Measurements from ENCODE around the gene LIF.

Gene LIF

GRCh38 chr22:30263883-30264282, 17.3 kb upstream of the LIF start:
- Histone ChIP-seq H3K9me3 (ENCODE audit: control insufficient read depth in 1 of 2, low read length in 2 of 2) (no peaks in the 10 kb centered on the region), H3K4me1 (ENCODE audit: control insufficient read depth in 1 of 2, insufficient read depth in 2 of 2, low read length in 2 of 2) (peaks cover 8 to 13% of the 10 kb centered on the region in 2 donors), H3K4me3 (ENCODE audit: low read depth in 1 of 2, low read length in 2 of 2) (no peak overlapping the region), H3K36me3 (ENCODE audit: control insufficient read depth in 1 of 2, insufficient read depth in 2 of 2, low read length in 2 of 2) (no peaks in the 10 kb centered on the region), H3K27me3 (ENCODE audit: control insufficient read depth in 1 of 2, insufficient read depth in 2 of 2, low read length in 2 of 2) (no peaks in the 10 kb centered on the region), H3K27ac (ENCODE audit: low read depth, low read length) (no peak overlapping the region), H3K9ac (ENCODE audit: low read depth in 1 of 2, low read length in 2 of 2) (no peak overlapping the region)

GRCh38 chr22:30262917-30263741, 16.6 kb upstream of the LIF start:
- Histone ChIP-seq H3K4me1 (ENCODE audit: control insufficient read depth in 1 of 2, insufficient read depth in 2 of 2, low read length in 2 of 2) (peaks cover 14 to 15% of the 10 kb centered on the region in 2 donors), H3K27ac (ENCODE audit: low read depth, low read length) (no peak overlapping the region), H3K36me3 (ENCODE audit: control insufficient read depth in 1 of 2, insufficient read depth in 2 of 2, low read length in 2 of 2) (no peaks in the 10 kb centered on the region), H3K9me3 (ENCODE audit: control insufficient read depth in 1 of 2, low read length in 2 of 2) (no peaks in the 10 kb centered on the region), H3K9ac (ENCODE audit: low read depth in 1 of 2, low read length in 2 of 2) (peak overlapping the region in 1 of 2 donors; percentile 21), H3K4me3 (ENCODE audit: low read depth in 1 of 2, low read length in 2 of 2) (peak overlapping the region; percentile 51 to 55), H3K27me3 (ENCODE audit: control insufficient read depth in 1 of 2, insufficient read depth in 2 of 2, low read length in 2 of 2) (no peaks in the 10 kb centered on the region)

DNA sequence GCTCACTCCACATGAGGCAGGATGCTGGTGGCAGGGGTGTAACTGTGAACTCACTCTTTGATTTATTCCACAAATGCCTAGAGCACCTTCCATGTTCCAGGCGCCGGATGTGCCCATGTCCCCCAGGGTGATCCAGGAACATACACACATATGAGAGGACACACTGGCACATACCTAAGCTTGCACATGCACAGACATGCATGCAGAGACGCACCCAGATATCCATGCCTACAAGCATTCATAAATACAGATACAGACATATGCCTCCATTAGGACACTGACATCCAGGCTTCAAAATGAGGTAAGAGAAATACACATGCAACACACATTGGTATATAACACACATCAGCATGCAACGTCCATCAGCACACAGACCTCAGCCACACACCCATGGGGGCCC, 15.6 kb upstream of the LIF start:
- H3K4me1 ChIP-seq (ENCODE audit: control insufficient read depth in 1 of 2, insufficient read depth in 2 of 2, low read length in 2 of 2), result peaks cover 16 to 17% of the 10 kb centered on the region in 2 donors
- H3K27me3 ChIP-seq (ENCODE audit: control insufficient read depth in 1 of 2, insufficient read depth in 2 of 2, low read length in 2 of 2), result no peaks in the 10 kb centered on the region
- no peaks in the 10 kb centered on the region for H3K9me3 ChIP-seq (ENCODE audit: control insufficient read depth in 1 of 2, low read length in 2 of 2)
- H3K27ac ChIP-seq (ENCODE audit: low read depth, low read length), result no peak overlapping the region
- no peaks in the 10 kb centered on the region for H3K36me3 ChIP-seq (ENCODE audit: control insufficient read depth in 1 of 2, insufficient read depth in 2 of 2, low read length in 2 of 2)
- no peak overlapping the region for H3K4me3 ChIP-seq (ENCODE audit: low read depth in 1 of 2, low read length in 2 of 2)
- no peak overlapping the region for H3K9ac ChIP-seq (ENCODE audit: low read depth in 1 of 2, low read length in 2 of 2)

- H3K4me3 ChIP-seq (ENCODE audit: low read depth in 1 of 2, low read length in 2 of 2), result no peak overlapping the region
- H3K9ac ChIP-seq (ENCODE audit: low read depth in 1 of 2, low read length in 2 of 2), result no peak overlapping the region
- H3K27ac ChIP-seq (ENCODE audit: low read depth, low read length), result no peak overlapping the region
- H3K27me3 ChIP-seq (ENCODE audit: control insufficient read depth in 1 of 2, insufficient read depth in 2 of 2, low read length in 2 of 2), result no peaks in the 10 kb centered on the region
- H3K36me3 ChIP-seq (ENCODE audit: control insufficient read depth in 1 of 2, insufficient read depth in 2 of 2, low read length in 2 of 2), result no peaks in the 10 kb centered on the region
- no peaks in the 10 kb centered on the region for H3K9me3 ChIP-seq (ENCODE audit: control insufficient read depth in 1 of 2, low read length in 2 of 2)
- peaks cover 19 to 22% of the 10 kb centered on the region in 2 donors for H3K4me1 ChIP-seq (ENCODE audit: control insufficient read depth in 1 of 2, insufficient read depth in 2 of 2, low read length in 2 of 2)
Observed at GRCh38 chr22:30261134-30261533, 14.6 kb upstream of the LIF start.

- no peak overlapping the region for H3K9ac ChIP-seq (ENCODE audit: low read depth in 1 of 2, low read length in 2 of 2)
- no peak overlapping the region for H3K27ac ChIP-seq (ENCODE audit: low read depth, low read length)
- no peak overlapping the region for H3K4me3 ChIP-seq (ENCODE audit: low read depth in 1 of 2, low read length in 2 of 2)
- H3K27me3 ChIP-seq (ENCODE audit: control insufficient read depth in 1 of 2, insufficient read depth in 2 of 2, low read length in 2 of 2), result no peaks in the 10 kb centered on the region
- H3K4me1 ChIP-seq (ENCODE audit: control insufficient read depth in 1 of 2, insufficient read depth in 2 of 2, low read length in 2 of 2), result peaks cover 23 to 26% of the 10 kb centered on the region in 2 donors
- no peaks in the 10 kb centered on the region for H3K9me3 ChIP-seq (ENCODE audit: control insufficient read depth in 1 of 2, low read length in 2 of 2)
- no peaks in the 10 kb centered on the region for H3K36me3 ChIP-seq (ENCODE audit: control insufficient read depth in 1 of 2, insufficient read depth in 2 of 2, low read length in 2 of 2)
Observed at GRCh38 chr22:30260682-30261081, 14.1 kb upstream of the LIF start.

- Histone ChIP-seq H3K4me3 (ENCODE audit: low read depth in 1 of 2, low read length in 2 of 2) (no peak overlapping the region), H3K27ac (ENCODE audit: low read depth, low read length) (no peak overlapping the region), H3K4me1 (ENCODE audit: control insufficient read depth in 1 of 2, insufficient read depth in 2 of 2, low read length in 2 of 2) (peaks cover 20 to 27% of the 10 kb centered on the region in 2 donors), H3K36me3 (ENCODE audit: control insufficient read depth in 1 of 2, insufficient read depth in 2 of 2, low read length in 2 of 2) (no peaks in the 10 kb centered on the region), H3K9me3 (ENCODE audit: control insufficient read depth in 1 of 2, low read length in 2 of 2) (no peaks in the 10 kb centered on the region), H3K9ac (ENCODE audit: low read depth in 1 of 2, low read length in 2 of 2) (no peak overlapping the region), H3K27me3 (ENCODE audit: control insufficient read depth in 1 of 2, insufficient read depth in 2 of 2, low read length in 2 of 2) (no peaks in the 10 kb centered on the region)
Observed at GRCh38 chr22:30260276-30260675, 13.7 kb upstream of the LIF start.

DNA sequence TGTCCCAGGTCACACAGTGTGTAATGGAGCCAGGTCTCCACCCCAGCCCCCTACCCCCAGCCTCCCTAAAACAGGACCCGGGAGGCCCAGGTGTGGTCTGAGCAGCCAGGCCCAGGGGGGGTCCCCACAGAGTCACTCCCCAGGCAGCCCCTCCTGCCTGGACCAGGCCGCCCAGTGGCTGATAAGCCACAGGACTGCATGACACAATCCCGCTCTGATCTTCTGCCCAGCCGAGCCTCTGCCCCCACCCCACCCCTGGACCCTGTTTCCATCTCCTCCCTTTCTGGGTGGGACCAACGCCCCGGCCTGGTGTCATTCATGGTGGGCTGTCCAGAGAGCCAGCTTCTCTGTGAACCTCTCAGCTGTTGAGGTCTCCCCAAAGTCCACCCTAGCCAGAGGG, 7.8 kb upstream of the LIF start:
- Histone ChIP-seq H3K9me3 (ENCODE audit: control insufficient read depth in 1 of 2, low read length in 2 of 2) (no peaks in the 10 kb centered on the region), H3K4me1 (ENCODE audit: control insufficient read depth in 1 of 2, insufficient read depth in 2 of 2, low read length in 2 of 2) (peaks cover 46 to 56% of the 10 kb centered on the region in 2 donors), H3K9ac (ENCODE audit: low read depth in 1 of 2, low read length in 2 of 2) (no peak overlapping the region), H3K4me3 (ENCODE audit: low read depth in 1 of 2, low read length in 2 of 2) (no peak overlapping the region), H3K36me3 (ENCODE audit: control insufficient read depth in 1 of 2, insufficient read depth in 2 of 2, low read length in 2 of 2) (peaks cover 0 to 5% of the 10 kb centered on the region in 2 donors), H3K27ac (ENCODE audit: low read depth, low read length) (no peak overlapping the region), H3K27me3 (ENCODE audit: control insufficient read depth in 1 of 2, insufficient read depth in 2 of 2, low read length in 2 of 2) (no peaks in the 10 kb centered on the region)

DNA sequence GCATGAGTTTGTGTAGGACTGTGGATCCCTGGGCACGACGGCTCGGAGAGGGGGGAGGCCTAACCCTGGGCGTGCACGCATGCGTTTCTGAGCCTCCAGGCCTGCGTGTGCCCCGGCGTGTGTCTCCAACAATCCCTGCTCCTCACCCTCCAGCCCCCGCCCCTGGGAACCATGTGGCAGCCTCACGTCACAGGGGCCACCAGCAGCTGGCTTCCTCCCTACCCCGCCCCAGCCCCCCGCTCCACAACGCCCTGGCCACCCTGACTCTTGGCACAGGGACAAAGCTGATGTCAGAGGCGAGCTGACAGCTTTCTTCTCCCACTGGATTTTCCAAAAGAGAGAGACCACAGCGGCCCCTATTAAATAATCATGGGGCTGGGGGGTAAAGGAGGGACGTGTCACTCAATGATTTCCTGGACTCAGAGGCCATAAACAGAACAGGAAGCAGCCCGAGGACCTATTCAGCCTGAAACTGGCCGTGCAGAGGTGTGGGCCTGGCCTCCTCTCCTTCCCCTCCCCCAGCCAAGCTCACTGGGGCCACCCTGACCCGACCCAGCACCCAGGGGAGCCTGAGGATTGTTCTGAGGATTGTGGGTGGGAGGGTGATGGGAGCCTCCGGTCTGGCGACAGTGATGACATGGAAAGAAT, 6.8 kb upstream of the LIF start:
- Histone ChIP-seq H3K27me3 (ENCODE audit: control insufficient read depth in 1 of 2, insufficient read depth in 2 of 2, low read length in 2 of 2) (no peaks in the 10 kb centered on the region), H3K4me1 (ENCODE audit: control insufficient read depth in 1 of 2, insufficient read depth in 2 of 2, low read length in 2 of 2) (peaks cover 56 to 61% of the 10 kb centered on the region in 2 donors), H3K36me3 (ENCODE audit: control insufficient read depth in 1 of 2, insufficient read depth in 2 of 2, low read length in 2 of 2) (peaks cover 0 to 5% of the 10 kb centered on the region in 2 donors), H3K4me3 (ENCODE audit: low read depth in 1 of 2, low read length in 2 of 2) (peak overlapping the region; percentile 9 to 14), H3K9me3 (ENCODE audit: control insufficient read depth in 1 of 2, low read length in 2 of 2) (no peaks in the 10 kb centered on the region), H3K27ac (ENCODE audit: low read depth, low read length) (peak overlapping the region; percentile 41), H3K9ac (ENCODE audit: low read depth in 1 of 2, low read length in 2 of 2) (peak overlapping the region; percentile 33 to 57)

DNA sequence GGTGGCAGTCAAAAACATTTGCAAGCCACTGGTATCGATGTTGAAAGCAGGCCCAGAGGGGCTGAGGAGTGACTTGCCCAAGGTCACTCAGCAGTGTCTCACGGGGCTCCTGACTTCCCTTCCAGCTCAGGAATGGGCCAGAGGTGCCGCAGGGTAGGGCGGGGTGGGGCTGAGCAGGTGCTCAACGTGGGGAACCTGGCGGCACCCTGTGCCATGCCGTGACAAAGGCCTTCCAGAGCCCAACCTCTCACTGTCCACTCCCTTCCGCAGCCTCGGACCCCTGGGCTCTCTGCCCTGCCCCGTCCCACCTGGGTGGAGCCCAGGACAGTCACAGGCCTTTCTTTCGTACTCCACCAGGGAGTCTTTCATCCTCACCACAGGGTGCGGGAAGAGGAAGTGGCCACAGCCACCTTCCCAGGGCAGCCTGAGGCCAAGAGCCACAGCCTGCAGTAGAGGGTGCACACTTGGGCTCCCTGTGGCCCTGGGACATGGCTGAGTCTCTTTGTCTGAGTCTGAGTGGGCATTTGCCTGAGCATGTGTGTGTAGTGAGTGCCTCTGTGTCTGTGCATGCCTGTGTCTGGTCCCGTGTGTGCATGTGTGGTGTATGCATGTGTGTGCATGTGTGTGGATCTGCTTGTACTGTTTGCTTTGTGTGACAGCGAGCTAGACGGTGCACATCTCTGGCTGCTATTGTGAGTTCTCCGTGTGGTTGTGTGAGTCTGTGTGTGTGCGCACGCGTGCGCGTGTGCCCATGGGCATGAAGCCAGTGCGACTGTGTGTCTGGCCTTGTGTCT, 6.0 kb upstream of the LIF start:
- Histone ChIP-seq H3K9ac (ENCODE audit: low read depth in 1 of 2, low read length in 2 of 2) (peak overlapping the region; percentile 33 to 57), H3K4me1 (ENCODE audit: control insufficient read depth in 1 of 2, insufficient read depth in 2 of 2, low read length in 2 of 2) (peaks cover 59 to 63% of the 10 kb centered on the region in 2 donors), H3K27ac (ENCODE audit: low read depth, low read length) (peak overlapping the region; percentile 41), H3K4me3 (ENCODE audit: low read depth in 1 of 2, low read length in 2 of 2) (peak overlapping the region; percentile 9 to 14), H3K36me3 (ENCODE audit: control insufficient read depth in 1 of 2, insufficient read depth in 2 of 2, low read length in 2 of 2) (peaks cover 0 to 5% of the 10 kb centered on the region in 2 donors), H3K27me3 (ENCODE audit: control insufficient read depth in 1 of 2, insufficient read depth in 2 of 2, low read length in 2 of 2) (no peaks in the 10 kb centered on the region), H3K9me3 (ENCODE audit: control insufficient read depth in 1 of 2, low read length in 2 of 2) (no peaks in the 10 kb centered on the region)

GRCh38 chr22:30251711-30252110, 5.2 kb upstream of the LIF start:
- H3K9me3 ChIP-seq (ENCODE audit: control insufficient read depth in 1 of 2, low read length in 2 of 2), result no peaks in the 10 kb centered on the region
- peaks cover 0 to 5% of the 10 kb centered on the region in 2 donors for H3K36me3 ChIP-seq (ENCODE audit: control insufficient read depth in 1 of 2, insufficient read depth in 2 of 2, low read length in 2 of 2)
- no peak overlapping the region for H3K9ac ChIP-seq (ENCODE audit: low read depth in 1 of 2, low read length in 2 of 2)
- H3K27ac ChIP-seq (ENCODE audit: low read depth, low read length), result no peak overlapping the region
- H3K27me3 ChIP-seq (ENCODE audit: control insufficient read depth in 1 of 2, insufficient read depth in 2 of 2, low read length in 2 of 2), result peaks cover 0 to 2% of the 10 kb centered on the region in 2 donors
- no peak overlapping the region for H3K4me3 ChIP-seq (ENCODE audit: low read depth in 1 of 2, low read length in 2 of 2)
- H3K4me1 ChIP-seq (ENCODE audit: control insufficient read depth in 1 of 2, insufficient read depth in 2 of 2, low read length in 2 of 2), result peaks cover 65 to 70% of the 10 kb centered on the region in 2 donors

Data from duodenal mucosa (tissue), 2 donors.